ENCODE results near the gene CLCNKB.

DNA sequence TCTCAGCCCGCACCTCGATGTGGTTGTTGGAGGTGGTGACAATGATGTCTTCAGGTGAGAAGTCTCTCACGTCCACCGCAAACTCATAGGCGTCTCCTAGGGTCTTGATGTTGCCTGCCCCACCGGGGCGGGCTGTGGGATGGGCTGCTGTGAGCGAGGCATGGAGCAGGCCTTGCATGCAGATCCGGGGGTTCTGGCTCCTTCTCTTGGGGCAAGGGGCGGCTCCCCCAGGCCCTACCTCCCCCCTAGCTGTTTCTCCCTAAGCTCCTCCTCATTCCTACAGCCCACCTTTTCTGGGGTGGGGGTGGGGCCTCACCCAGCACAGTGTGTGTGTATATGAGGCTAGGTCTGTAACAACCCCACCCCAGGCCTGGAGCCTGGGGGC is 26.5 kb upstream of the CLCNKB start:
- TF ChIP-seq, protein P1, sequence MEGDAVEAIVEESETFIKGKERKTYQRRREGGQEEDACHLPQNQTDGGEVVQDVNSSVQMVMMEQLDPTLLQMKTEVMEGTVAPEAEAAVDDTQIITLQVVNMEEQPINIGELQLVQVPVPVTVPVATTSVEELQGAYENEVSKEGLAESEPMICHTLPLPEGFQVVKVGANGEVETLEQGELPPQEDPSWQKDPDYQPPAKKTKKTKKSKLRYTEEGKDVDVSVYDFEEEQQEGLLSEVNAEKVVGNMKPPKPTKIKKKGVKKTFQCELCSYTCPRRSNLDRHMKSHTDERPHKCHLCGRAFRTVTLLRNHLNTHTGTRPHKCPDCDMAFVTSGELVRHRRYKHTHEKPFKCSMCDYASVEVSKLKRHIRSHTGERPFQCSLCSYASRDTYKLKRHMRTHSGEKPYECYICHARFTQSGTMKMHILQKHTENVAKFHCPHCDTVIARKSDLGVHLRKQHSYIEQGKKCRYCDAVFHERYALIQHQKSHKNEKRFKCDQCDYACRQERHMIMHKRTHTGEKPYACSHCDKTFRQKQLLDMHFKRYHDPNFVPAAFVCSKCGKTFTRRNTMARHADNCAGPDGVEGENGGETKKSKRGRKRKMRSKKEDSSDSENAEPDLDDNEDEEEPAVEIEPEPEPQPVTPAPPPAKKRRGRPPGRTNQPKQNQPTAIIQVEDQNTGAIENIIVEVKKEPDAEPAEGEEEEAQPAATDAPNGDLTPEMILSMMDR (IDR thresholded peaks at IDR 0.05; ENCODE audit: extremely low read depth in 1 of 2, insufficient read depth in 1 of 2, low read depth in 1 of 2, low read length in 2 of 2): no peak
- TF ChIP-seq FOS (IDR thresholded peaks at IDR 0.05; ENCODE audit: borderline replicate concordance, insufficient read depth, low read length) (no peak), EZH2 (IDR thresholded peaks at IDR 0.05; ENCODE audit: borderline replicate concordance, low read depth, low read length, severe bottlenecking) (no peak), POLR2A (IDR thresholded peaks at IDR 0.05; ENCODE audit: low read depth, low read length) (no peak), JUN (IDR thresholded peaks at IDR 0.05; ENCODE audit: borderline replicate concordance, insufficient read depth, insufficient read length, low read depth) (no peak)
- TF ChIP-seq, protein P2, sequence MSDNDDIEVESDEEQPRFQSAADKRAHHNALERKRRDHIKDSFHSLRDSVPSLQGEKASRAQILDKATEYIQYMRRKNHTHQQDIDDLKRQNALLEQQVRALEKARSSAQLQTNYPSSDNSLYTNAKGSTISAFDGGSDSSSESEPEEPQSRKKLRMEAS (IDR thresholded peaks at IDR 0.05; ENCODE audit: insufficient read depth, insufficient read length): no peak
